Loucy (cell line): Measurements from ENCODE around the gene MYOM1.
"Not testable (repeated sequence)": the region's sequence is repeated elsewhere in the genome, so short reads cannot be mapped to it uniquely, and the experiment has no call there.

ENCODE experiments used
- H2AFZ ChIP-seq: fragments of 200-600 bp; sonication (generic); 2 replicates; pipeline ENCODE4 v1.6.0; 2016; ENCODE audit warnings: antibody characterized with exemption, mild to moderate bottlenecking, low read length, moderate library complexity
- H3F3A ChIP-seq: fragments of 200-600 bp; 2 replicates; pipeline ENCODE4 v1.6.0; 2016; ENCODE audit warnings: antibody characterized with exemption, low read depth, mild to moderate bottlenecking
- H3K27me3 ChIP-seq: fragments of 200-600 bp; sonication (generic); 2 replicates; pipeline ENCODE4 v1.6.1; 2014; ENCODE audit warnings: low read length, mild to moderate bottlenecking; ENCODE audit not compliant: insufficient read depth, poor library complexity, severe bottlenecking
- H3K36me3 ChIP-seq: fragments of 200-600 bp; sonication (generic); 2 replicates; pipeline ENCODE4 v1.6.1; 2016; ENCODE audit warnings: low read length; ENCODE audit not compliant: insufficient read depth
- H3K4me1 ChIP-seq: fragments of 200-600 bp; sonication (generic); 2 replicates; pipeline ENCODE4 v1.5.1; 2014; ENCODE audit warnings: low read length, mild to moderate bottlenecking; ENCODE audit not compliant: insufficient read depth, poor library complexity, severe bottlenecking
- H3K4me2 ChIP-seq: fragments of 200-600 bp; sonication (generic); 2 replicates; pipeline ENCODE4 v1.6.0; 2014; ENCODE audit warnings: antibody characterized with exemption, low read length, low read depth, mild to moderate bottlenecking; ENCODE audit not compliant: poor library complexity, severe bottlenecking
- H3K4me3 ChIP-seq: fragments of 200-600 bp; sonication (generic); 2 replicates; pipeline ENCODE4 v1.5.1; 2014; ENCODE audit warnings: low read length, mild to moderate bottlenecking, mixed read lengths; ENCODE audit not compliant: poor library complexity, severe bottlenecking
- H3K79me2 ChIP-seq: fragments of 200-600 bp; sonication (generic); 2 replicates; pipeline ENCODE4 v1.6.1; 2014; ENCODE audit warnings: low read length; ENCODE audit not compliant: insufficient read depth
- H3K9ac ChIP-seq: fragments of 200-600 bp; sonication (generic); 2 replicates; pipeline ENCODE4 v1.6.0; 2014; ENCODE audit warnings: mild to moderate bottlenecking, low read depth, low read length, moderate library complexity; ENCODE audit not compliant: poor library complexity, severe bottlenecking
- H3K9me2 ChIP-seq: fragments of 200-600 bp; sonication (generic); replicated peaks from 2 replicates; pipeline ENCODE4 v1.6.1; 2016; ENCODE audit warnings: low read depth, low read length, mixed read lengths
- H3K9me3 ChIP-seq: fragments of 200-600 bp; sonication (generic); 2 replicates; pipeline ENCODE4 v1.6.1; 2014; ENCODE audit warnings: mild to moderate bottlenecking, antibody characterized with exemption, low read length, low read depth; ENCODE audit not compliant: insufficient read depth
- H4K20me1 ChIP-seq: fragments of 200-600 bp; sonication (generic); 2 replicates; pipeline ENCODE4 v1.6.0; 2014; ENCODE audit warnings: antibody characterized with exemption, low read length, mild to moderate bottlenecking; ENCODE audit not compliant: insufficient read depth, poor library complexity, severe bottlenecking
- CTCF ChIP-seq: fragments of 200-600 bp; sonication (generic); conservative IDR thresholded peaks from 2 replicates; pipeline ENCODE4 v1.5.1; 2014; ENCODE audit warnings: mild to moderate bottlenecking, antibody characterized with exemption, low read length
- EZH2phosphoT487 ChIP-seq: fragments of 200-600 bp; IDR thresholded peaks from 2 replicates; pipeline ENCODE4 v1.6.1; 2018; ENCODE audit warnings: antibody characterized with exemption, mild to moderate bottlenecking, moderate library complexity, borderline replicate concordance

The MYOM1 gene

GRCh38 chr18:3207565-3207964, 12.2 kb downstream of the MYOM1 start:
- TF ChIP-seq EZH2phosphoT487: no peak
- no peak for TF ChIP-seq CTCF
- Histone ChIP-seq H3K9ac (no peak overlapping the region), H3F3A (no peaks in the 10 kb centered on the region), H3K36me3 (no peaks in the 10 kb centered on the region), H3K9me2 (no peaks in the 10 kb centered on the region), H3K4me3 (no peak overlapping the region), H3K27me3 (no peaks in the 10 kb centered on the region), H3K4me1 (peaks cover 8% of the 10 kb centered on the region), H2AFZ (no peak overlapping the region), H3K9me3 (peaks cover 5% of the 10 kb centered on the region; the same call in 1 of the 2 replicates), H3K4me2 (no peak overlapping the region), H4K20me1 (no peaks in the 10 kb centered on the region), H3K79me2 (no peaks in the 10 kb centered on the region)

GRCh38 chr18:3205239-3205638, 14.5 kb downstream of the MYOM1 start:
- no peaks in the 10 kb centered on the region for H3K4me1 ChIP-seq
- TF ChIP-seq EZH2phosphoT487 (no peak), CTCF (no peak)
- no peak overlapping the region for H2AFZ ChIP-seq
- H3K27me3 ChIP-seq: no peaks in the 10 kb centered on the region
- no peaks in the 10 kb centered on the region for H3K36me3 ChIP-seq
- no peak overlapping the region for H3K4me3 ChIP-seq
- H3K9ac ChIP-seq: no peak overlapping the region
- H4K20me1 ChIP-seq: no peaks in the 10 kb centered on the region
- H3K4me2 ChIP-seq: no peak overlapping the region
- H3K9me3 ChIP-seq: peaks cover 5% of the 10 kb centered on the region; the same call in 1 of the 2 replicates
- no peaks in the 10 kb centered on the region for H3K9me2 ChIP-seq
- no peaks in the 10 kb centered on the region for H3F3A ChIP-seq
- H3K79me2 ChIP-seq: no peaks in the 10 kb centered on the region

- H3K79me2 ChIP-seq: no peaks in the 10 kb centered on the region
- no peak overlapping the region for H3K4me3 ChIP-seq
- no peaks in the 10 kb centered on the region for H4K20me1 ChIP-seq
These were observed 19.7 kb downstream of the MYOM1 start for GRCh38 chr18:3199942-3200645.

GRCh38 chr18:3198260-3198860, 21.4 kb downstream of the MYOM1 start:
- not testable (repeated sequence) for H2AFZ ChIP-seq, H3K79me2 ChIP-seq, H3K4me1 ChIP-seq, H3K9me3 ChIP-seq, H4K20me1 ChIP-seq, H3K9ac ChIP-seq, H3K9me2 ChIP-seq, H3K36me3 ChIP-seq, H3F3A ChIP-seq, H3K4me3 ChIP-seq, H3K27me3 ChIP-seq, H3K4me2 ChIP-seq

More at GRCh38 chr18:3199942-3200645, 19.7 kb downstream of the MYOM1 start:
- no peaks in the 10 kb centered on the region for H3K4me1 ChIP-seq
- H3K36me3 ChIP-seq: no peaks in the 10 kb centered on the region
- no peaks in the 10 kb centered on the region for H3K9me2 ChIP-seq
- TF ChIP-seq CTCF: no peak
- no peak for TF ChIP-seq EZH2phosphoT487
- H3K4me2 ChIP-seq: no peak overlapping the region
- no peak overlapping the region for H2AFZ ChIP-seq
- H3F3A ChIP-seq: no peaks in the 10 kb centered on the region
- H3K9ac ChIP-seq: no peak overlapping the region
- no peaks in the 10 kb centered on the region for H3K9me3 ChIP-seq
- H3K27me3 ChIP-seq: no peaks in the 10 kb centered on the region
